ENCODE results near the gene RHBDL1.

DNA sequence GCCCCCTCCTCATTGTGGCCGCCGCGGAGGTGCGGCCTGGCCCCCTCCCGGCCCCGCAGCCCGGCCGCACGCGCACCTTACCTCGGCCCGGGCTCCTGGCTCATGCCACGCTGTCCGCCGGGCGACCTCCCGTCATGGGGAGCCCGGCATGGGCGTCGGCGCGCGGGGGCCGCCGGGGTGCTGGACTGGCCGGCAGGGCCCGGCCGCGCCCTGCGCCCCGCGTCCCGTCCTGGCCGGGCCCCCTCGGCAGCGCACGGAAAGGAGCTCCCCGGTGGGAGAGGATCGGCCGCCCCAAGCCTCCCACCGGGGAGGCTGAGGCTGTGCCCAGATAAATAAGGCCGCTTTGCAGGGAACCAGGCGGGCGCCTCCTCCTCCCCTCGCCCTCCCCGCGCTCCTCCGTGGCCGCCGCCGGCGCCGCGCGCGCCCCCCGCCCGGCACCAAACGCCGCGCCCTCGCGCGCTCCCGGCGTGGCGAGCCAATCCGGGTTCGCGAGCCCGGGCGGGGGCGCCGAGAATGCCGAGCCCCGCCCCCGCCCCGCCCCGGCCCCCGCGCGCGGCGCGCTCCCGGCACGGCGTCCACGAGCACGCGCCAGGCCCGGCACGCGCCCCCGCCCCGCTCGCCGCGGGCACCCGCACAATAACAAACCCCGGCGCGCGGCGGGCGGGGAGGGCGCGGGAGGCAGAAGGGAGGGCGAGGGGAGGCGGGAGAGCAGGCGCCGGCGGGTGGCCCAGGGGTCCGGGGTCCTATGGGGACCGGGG, 30.1 kb downstream of the RHBDL1 start, which contains the start of gene FBXL16:
- TF ChIP-seq, protein P1, sequence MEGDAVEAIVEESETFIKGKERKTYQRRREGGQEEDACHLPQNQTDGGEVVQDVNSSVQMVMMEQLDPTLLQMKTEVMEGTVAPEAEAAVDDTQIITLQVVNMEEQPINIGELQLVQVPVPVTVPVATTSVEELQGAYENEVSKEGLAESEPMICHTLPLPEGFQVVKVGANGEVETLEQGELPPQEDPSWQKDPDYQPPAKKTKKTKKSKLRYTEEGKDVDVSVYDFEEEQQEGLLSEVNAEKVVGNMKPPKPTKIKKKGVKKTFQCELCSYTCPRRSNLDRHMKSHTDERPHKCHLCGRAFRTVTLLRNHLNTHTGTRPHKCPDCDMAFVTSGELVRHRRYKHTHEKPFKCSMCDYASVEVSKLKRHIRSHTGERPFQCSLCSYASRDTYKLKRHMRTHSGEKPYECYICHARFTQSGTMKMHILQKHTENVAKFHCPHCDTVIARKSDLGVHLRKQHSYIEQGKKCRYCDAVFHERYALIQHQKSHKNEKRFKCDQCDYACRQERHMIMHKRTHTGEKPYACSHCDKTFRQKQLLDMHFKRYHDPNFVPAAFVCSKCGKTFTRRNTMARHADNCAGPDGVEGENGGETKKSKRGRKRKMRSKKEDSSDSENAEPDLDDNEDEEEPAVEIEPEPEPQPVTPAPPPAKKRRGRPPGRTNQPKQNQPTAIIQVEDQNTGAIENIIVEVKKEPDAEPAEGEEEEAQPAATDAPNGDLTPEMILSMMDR (IDR thresholded peaks at IDR 0.05) = no peak
- TF ChIP-seq ZFX (IDR thresholded peaks at IDR 0.05; ENCODE audit: borderline replicate concordance) = no peak

Measured in 22Rv1 (cell line).